ENCODE results near the gene EEF2K.

The EEF2K gene

GRCh38 chr16:22335668-22336246 lies 129.7 kb downstream of the EEF2K start:
- TF ChIP-seq CTCF (conservative IDR thresholded peaks at IDR 0.05; ENCODE audit: low read depth, low read length) = no peak
- DNase-seq (ENCODE audit: low read depth) = no peak
- H3K4me3 ChIP-seq (ENCODE audit: low read length) = no peak overlapping the region

DNA sequence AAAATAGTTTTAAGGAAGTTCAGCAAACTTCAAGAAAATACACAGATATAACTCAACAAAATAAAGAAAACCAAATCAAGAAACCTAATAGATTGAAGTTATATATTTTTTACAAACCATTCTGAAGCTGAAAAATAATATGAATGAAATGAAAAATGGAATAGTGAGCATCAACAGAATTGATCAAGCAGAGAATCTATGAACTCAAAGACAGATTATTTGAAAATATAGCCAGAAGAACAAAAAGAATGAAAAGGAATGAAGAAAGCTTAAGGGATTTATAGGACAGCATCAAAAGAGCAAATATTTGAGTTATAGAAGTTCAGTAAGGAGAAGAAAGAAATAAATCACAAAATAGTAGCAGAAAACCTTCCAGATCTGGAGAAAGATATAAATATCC lies 130.5 kb downstream of the EEF2K start:
- H3K4me3 ChIP-seq (ENCODE audit: low read length) = no peak overlapping the region
- DNase-seq (ENCODE audit: low read depth) = no peak
- TF ChIP-seq CTCF (conservative IDR thresholded peaks at IDR 0.05; ENCODE audit: low read depth, low read length) = no peak

GRCh38 chr16:22337045-22337444 lies 131.0 kb downstream of the EEF2K start:
- no peak for DNase-seq (ENCODE audit: low read depth)
- TF ChIP-seq CTCF (conservative IDR thresholded peaks at IDR 0.05; ENCODE audit: low read depth, low read length) = no peak
- H3K4me3 ChIP-seq (ENCODE audit: low read length) = no peak overlapping the region

GRCh38 chr16:22337849-22338635 lies 132.0 kb downstream of the EEF2K start:
- no peak for TF ChIP-seq CTCF (conservative IDR thresholded peaks at IDR 0.05; ENCODE audit: low read depth, low read length)
- DNase-seq (ENCODE audit: low read depth) = no peak
- no peak overlapping the region for H3K4me3 ChIP-seq (ENCODE audit: low read length)
